Muscle layer of duodenum (tissue), 2 donors: ENCODE results near the gene ALKBH6.

Source experiments
- H3K27ac ChIP-seq: one replicate; pipeline ENCODE4 v1.7.0; 2013; ENCODE audit warnings: mild to moderate bottlenecking, low read length
- H3K27me3 ChIP-seq: one replicate; pipeline ENCODE4 v1.7.0; 2013; ENCODE audit warnings: low read depth, mild to moderate bottlenecking, control low read depth, low read length
- H3K36me3 ChIP-seq, 2 donors: one replicate each; pipeline ENCODE4 v1.7.0; 2013; ENCODE audit warnings: low read length in 2 of 2, control low read depth in 1 of 2, mild to moderate bottlenecking in 1 of 2; ENCODE audit not compliant: insufficient read depth in 2 of 2, control insufficient read depth in 1 of 2
- H3K4me1 ChIP-seq, 2 donors: one replicate each; pipeline ENCODE4 v1.7.0; 2013; ENCODE audit warnings: low read length in 2 of 2, mild to moderate bottlenecking in 2 of 2, control low read depth in 1 of 2, moderate library complexity in 1 of 2; ENCODE audit not compliant: insufficient read depth in 2 of 2, control insufficient read depth in 1 of 2
- H3K4me3 ChIP-seq, 2 donors: one replicate each; pipeline ENCODE4 v1.7.0; 2013; ENCODE audit warnings: low read length in 2 of 2, low read depth in 1 of 2, mild to moderate bottlenecking in 1 of 2
- H3K9me3 ChIP-seq, 2 donors: one replicate each; pipeline ENCODE4 v1.7.0; 2013; ENCODE audit warnings: low read length in 2 of 2, control low read depth in 1 of 2, mild to moderate bottlenecking in 1 of 2; ENCODE audit not compliant: control insufficient read depth in 1 of 2
- donor health status: healthy.

ALKBH6 gene

GRCh38 chr19:35977446-35978222, 36.4 kb downstream of the ALKBH6 start:
- H3K9me3 ChIP-seq = no peaks in the 10 kb centered on the region
- no peaks in the 10 kb centered on the region for H3K36me3 ChIP-seq
- no peak overlapping the region for H3K27ac ChIP-seq
- H3K4me3 ChIP-seq = no peak overlapping the region
- no peaks in the 10 kb centered on the region for H3K27me3 ChIP-seq
- no peaks in the 10 kb centered on the region for H3K4me1 ChIP-seq

GRCh38 chr19:35975608-35976214, 38.3 kb downstream of the ALKBH6 start:
- H3K4me1 ChIP-seq = no peaks in the 10 kb centered on the region
- H3K9me3 ChIP-seq = no peaks in the 10 kb centered on the region
- H3K4me3 ChIP-seq = no peak overlapping the region
- H3K27me3 ChIP-seq = no peaks in the 10 kb centered on the region
- H3K36me3 ChIP-seq = no peaks in the 10 kb centered on the region
- no peak overlapping the region for H3K27ac ChIP-seq

- Histone ChIP-seq H3K9me3 (no peaks in the 10 kb centered on the region), H3K27ac (no peak overlapping the region), H3K4me1 (no peaks in the 10 kb centered on the region), H3K27me3 (no peaks in the 10 kb centered on the region), H3K36me3 (no peaks in the 10 kb centered on the region), H3K4me3 (no peak overlapping the region)
Measured at GRCh38 chr19:35973487-35973886, 40.5 kb downstream of the ALKBH6 start.

- H3K9me3 ChIP-seq = no peaks in the 10 kb centered on the region
- H3K4me1 ChIP-seq = no peaks in the 10 kb centered on the region
- H3K27ac ChIP-seq = no peak overlapping the region
- no peak overlapping the region for H3K4me3 ChIP-seq
- H3K27me3 ChIP-seq = no peaks in the 10 kb centered on the region
- no peaks in the 10 kb centered on the region for H3K36me3 ChIP-seq
Measured at GRCh38 chr19:35966771-35967170, 47.2 kb downstream of the ALKBH6 start.

GRCh38 chr19:35963514-35963913, 50.5 kb downstream of the ALKBH6 start:
- H3K36me3 ChIP-seq = no peaks in the 10 kb centered on the region
- no peak overlapping the region for H3K27ac ChIP-seq
- H3K4me1 ChIP-seq = peaks cover 0 to 11% of the 10 kb centered on the region in 2 donors
- H3K9me3 ChIP-seq = no peaks in the 10 kb centered on the region
- peaks cover 17% of the 10 kb centered on the region for H3K27me3 ChIP-seq
- no peak overlapping the region for H3K4me3 ChIP-seq

- H3K4me1 ChIP-seq = peaks cover 0 to 11% of the 10 kb centered on the region in 2 donors
- no peak overlapping the region for H3K4me3 ChIP-seq
- peaks cover 20% of the 10 kb centered on the region for H3K27me3 ChIP-seq
- no peaks in the 10 kb centered on the region for H3K9me3 ChIP-seq
- no peak overlapping the region for H3K27ac ChIP-seq
- H3K36me3 ChIP-seq = no peaks in the 10 kb centered on the region
Measured at GRCh38 chr19:35960432-35960972, 53.5 kb downstream of the ALKBH6 start.

- Histone ChIP-seq H3K27ac (no peak overlapping the region), H3K36me3 (no peaks in the 10 kb centered on the region), H3K4me1 (peaks cover 0 to 11% of the 10 kb centered on the region in 2 donors), H3K9me3 (no peaks in the 10 kb centered on the region), H3K27me3 (peaks cover 20% of the 10 kb centered on the region), H3K4me3 (no peak overlapping the region)
Measured at GRCh38 chr19:35959968-35960320, 54.1 kb downstream of the ALKBH6 start.
